ENCODE data around the gene AAGAB.

AAGAB gene

DNA sequence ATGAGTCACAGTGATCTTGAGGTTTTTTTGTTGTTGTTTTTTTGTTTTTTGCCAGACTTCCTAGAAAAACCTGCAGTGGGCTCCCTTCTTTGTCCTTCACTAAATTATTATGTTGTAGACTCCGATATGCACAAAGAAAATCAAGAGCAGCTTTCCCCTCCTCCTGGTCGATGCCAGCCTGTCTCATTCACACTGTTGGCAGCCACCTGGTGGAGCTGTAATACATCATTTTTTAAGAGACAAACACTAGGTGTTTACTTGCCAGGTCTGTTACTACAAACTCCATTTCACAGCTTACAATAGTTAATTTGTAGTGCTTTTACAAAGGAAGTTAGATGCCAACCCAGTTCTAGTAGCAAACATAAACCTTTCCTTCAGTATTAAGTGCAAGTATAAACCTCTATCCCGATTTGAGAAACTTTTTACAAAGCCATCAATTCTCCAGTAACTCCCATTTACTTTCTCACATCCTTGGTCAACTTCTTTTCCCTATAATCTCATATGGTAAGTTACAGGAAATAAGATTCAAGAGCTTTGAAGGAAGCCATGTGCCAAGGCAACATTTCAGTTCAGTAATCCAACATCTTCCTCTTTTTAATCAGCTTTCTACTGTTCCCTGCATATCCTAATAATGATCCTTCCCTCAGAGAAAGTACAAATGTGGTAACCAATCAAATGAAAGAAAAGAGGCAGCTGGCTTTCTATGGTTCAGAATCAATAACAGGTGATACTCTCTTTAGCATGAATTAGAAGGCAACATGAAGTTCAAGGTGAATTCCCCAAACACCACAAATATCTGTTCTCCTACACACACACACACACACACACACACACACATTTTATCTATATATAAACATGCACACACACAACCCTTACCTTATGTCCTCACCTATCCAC lies 14.0 kb downstream of the AAGAB start:
- no peak overlapping the region for H3K4me3 ChIP-seq (ENCODE audit: low read depth, low read length)
- DNase-seq (ENCODE audit: low read depth, low spot score) = no peak
- TF ChIP-seq, protein P1, sequence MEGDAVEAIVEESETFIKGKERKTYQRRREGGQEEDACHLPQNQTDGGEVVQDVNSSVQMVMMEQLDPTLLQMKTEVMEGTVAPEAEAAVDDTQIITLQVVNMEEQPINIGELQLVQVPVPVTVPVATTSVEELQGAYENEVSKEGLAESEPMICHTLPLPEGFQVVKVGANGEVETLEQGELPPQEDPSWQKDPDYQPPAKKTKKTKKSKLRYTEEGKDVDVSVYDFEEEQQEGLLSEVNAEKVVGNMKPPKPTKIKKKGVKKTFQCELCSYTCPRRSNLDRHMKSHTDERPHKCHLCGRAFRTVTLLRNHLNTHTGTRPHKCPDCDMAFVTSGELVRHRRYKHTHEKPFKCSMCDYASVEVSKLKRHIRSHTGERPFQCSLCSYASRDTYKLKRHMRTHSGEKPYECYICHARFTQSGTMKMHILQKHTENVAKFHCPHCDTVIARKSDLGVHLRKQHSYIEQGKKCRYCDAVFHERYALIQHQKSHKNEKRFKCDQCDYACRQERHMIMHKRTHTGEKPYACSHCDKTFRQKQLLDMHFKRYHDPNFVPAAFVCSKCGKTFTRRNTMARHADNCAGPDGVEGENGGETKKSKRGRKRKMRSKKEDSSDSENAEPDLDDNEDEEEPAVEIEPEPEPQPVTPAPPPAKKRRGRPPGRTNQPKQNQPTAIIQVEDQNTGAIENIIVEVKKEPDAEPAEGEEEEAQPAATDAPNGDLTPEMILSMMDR (IDR thresholded peaks at IDR 0.05; ENCODE audit: low read depth, low read length) = peak; percentile 5
- in situ Hi-C loops (cut with HindIII; ENCODE audit: low sequenced_read_pairs) = no loop called here

DNA sequence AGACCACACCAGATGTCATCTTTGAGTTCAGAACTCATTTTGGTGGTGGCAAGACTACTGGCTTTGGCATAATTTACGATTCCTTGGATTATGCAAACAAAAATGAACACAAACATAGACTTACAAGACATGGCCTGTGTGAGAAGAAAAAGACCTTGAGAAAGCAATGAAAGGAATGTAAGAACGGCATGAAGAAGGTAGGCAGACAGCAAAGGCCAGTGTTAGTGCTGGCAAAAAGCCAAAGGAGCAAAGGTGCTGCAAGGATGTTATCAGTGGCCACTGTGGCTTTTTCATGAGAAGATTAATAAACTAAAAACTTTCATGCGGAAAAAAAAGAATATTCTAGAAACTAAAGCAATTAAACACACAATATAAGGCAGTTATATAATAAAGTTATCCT lies 21.9 kb downstream of the AAGAB start:
- no peak overlapping the region for H3K4me3 ChIP-seq (ENCODE audit: low read depth, low read length)
- in situ Hi-C loops (cut with HindIII; ENCODE audit: low sequenced_read_pairs) = no loop called here
- TF ChIP-seq, protein P1 (IDR thresholded peaks at IDR 0.05; ENCODE audit: low read depth, low read length) = no peak
- no peak for DNase-seq (ENCODE audit: low read depth, low spot score)

DNA sequence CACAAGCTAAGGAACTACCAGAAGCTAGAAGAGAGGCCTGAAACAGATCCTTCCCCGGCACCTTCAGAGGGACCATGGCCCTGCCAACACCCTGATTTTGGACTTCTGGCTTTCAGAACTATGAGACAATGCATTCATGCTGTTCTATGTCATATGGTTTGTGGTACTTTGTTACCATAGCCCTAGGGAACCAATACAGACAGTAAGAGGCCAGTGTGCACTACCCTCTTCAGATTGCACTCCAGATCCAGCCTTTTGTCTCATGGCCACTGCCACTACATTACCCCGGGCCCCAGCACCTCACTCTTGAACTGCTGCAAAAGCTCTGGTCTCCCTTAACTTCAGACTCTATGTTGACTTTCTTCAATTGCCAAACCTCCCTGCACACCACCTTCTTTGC lies 24.0 kb downstream of the AAGAB start:
- no peak for DNase-seq (ENCODE audit: low read depth, low spot score)
- TF ChIP-seq, protein P1 (IDR thresholded peaks at IDR 0.05; ENCODE audit: low read depth, low read length) = no peak
- H3K4me3 ChIP-seq (ENCODE audit: low read depth, low read length) = no peak overlapping the region
- in situ Hi-C loops (cut with HindIII; ENCODE audit: low sequenced_read_pairs) = no loop called here

DNA sequence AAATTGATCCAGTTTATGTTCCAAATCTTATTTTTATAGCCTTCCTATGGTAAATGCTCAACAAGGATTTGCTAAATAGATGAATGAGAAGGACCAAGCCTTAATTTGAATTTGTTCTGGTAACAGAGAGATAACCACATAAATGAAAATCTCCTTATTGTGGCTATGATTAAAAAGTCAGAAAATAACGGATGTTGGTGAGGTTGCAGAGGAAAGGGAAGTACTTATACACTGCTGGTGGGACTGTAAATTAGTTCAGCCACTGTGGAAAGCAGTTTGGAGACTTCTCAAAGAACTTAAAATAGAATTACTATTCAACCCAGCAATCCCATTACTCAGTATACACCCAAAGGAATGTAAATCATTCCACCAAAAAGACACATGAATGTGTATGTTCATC lies 26.2 kb downstream of the AAGAB start:
- no peak for DNase-seq (ENCODE audit: low read depth, low spot score)
- TF ChIP-seq, protein P1 (IDR thresholded peaks at IDR 0.05; ENCODE audit: low read depth, low read length) = no peak
- in situ Hi-C loops (cut with HindIII; ENCODE audit: low sequenced_read_pairs) = no loop called here
- no peak overlapping the region for H3K4me3 ChIP-seq (ENCODE audit: low read depth, low read length)

DNA sequence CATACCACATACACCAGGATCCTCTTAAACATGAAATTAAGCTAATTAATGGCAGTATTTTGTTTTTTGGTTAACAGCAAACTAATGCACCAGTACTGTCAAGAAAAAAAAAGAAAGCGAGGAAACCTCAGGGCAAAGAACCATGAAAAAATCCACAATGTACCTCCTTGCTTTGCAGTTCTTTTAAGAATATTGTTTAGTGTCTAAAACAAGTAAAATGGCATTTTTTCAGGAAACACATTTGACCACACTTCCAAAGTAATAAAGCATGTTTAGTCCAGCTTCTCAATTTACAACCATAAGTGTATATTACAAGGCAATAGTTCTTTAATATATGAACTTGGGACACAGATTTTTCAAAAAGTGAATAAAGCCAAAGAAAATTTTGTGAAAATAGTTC lies 26.6 kb downstream of the AAGAB start:
- in situ Hi-C loops (cut with HindIII; ENCODE audit: low sequenced_read_pairs) = no loop called here
- H3K4me3 ChIP-seq (ENCODE audit: low read depth, low read length) = no peak overlapping the region
- DNase-seq (ENCODE audit: low read depth, low spot score) = no peak
- TF ChIP-seq, protein P1 (IDR thresholded peaks at IDR 0.05; ENCODE audit: low read depth, low read length) = no peak

DNA sequence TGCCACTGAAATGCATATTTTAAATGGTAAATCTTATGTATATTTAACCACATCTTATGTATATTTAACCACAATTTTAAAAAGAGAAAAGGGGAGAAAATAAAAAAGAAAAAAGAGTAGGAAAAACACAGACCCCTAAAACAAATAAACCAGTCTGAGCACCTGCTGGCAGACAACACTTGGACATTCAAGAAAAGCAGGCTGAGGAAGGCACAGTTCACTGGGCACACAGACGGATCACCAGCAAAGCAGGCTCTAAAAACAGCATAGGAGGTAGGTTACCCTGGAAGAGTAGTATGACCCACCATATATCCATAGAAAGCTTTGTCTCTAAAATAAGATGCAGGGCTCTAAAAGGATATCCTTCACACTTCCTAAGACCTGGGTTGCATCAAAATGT lies 27.0 kb downstream of the AAGAB start:
- TF ChIP-seq, protein P1 (IDR thresholded peaks at IDR 0.05; ENCODE audit: low read depth, low read length) = no peak
- no peak overlapping the region for H3K4me3 ChIP-seq (ENCODE audit: low read depth, low read length)
- in situ Hi-C loops (cut with HindIII; ENCODE audit: low sequenced_read_pairs) = no loop called here
- DNase-seq (ENCODE audit: low read depth, low spot score) = no peak
